SK-N-SH treated with all-trans-retinoic acid at 6 μM for 48 hours (cell line): ENCODE data around the gene FTH1.
"Not testable (repeated sequence)": the region's sequence is repeated elsewhere in the genome, so short reads cannot be mapped to it uniquely, and the experiment has no call there.

Experiments
- ATAC-seq: fragments of 200-7000 bp; cut with Tn5 transposase; 3 replicates; pipeline ENCODE4 v1.9.1; 2020; ENCODE audit warnings: mild to moderate bottlenecking, moderate library complexity
- BACH2 ChIP-seq: fragments of 250-450 bp; sonication (Bioruptor Pico); IDR thresholded peaks from 2 replicates; pipeline ENCODE4 v1.9.0; 2021; ENCODE audit warnings: mild to moderate bottlenecking, borderline replicate concordance
- CREB5 ChIP-seq: fragments of 250-450 bp; sonication (Bioruptor Pico); IDR thresholded peaks from 2 replicates; pipeline ENCODE4 v1.5.1; 2020; ENCODE audit warnings: low read depth, mild to moderate bottlenecking, moderate library complexity
- CSDC2 ChIP-seq: fragments of 250-450 bp; sonication (Bioruptor Pico); IDR thresholded peaks from 2 replicates; pipeline ENCODE4 v1.5.0; 2020; ENCODE audit warnings: mild to moderate bottlenecking, moderate library complexity
- CSRNP3 ChIP-seq: fragments of 250-450 bp; sonication (Bioruptor Pico); IDR thresholded peaks from 2 replicates; pipeline ENCODE4 v1.5.1; 2021; ENCODE audit warnings: mild to moderate bottlenecking, moderate library complexity
- GLIS3 ChIP-seq: fragments of 250-450 bp; sonication (Bioruptor Pico); IDR thresholded peaks from 2 replicates; pipeline ENCODE4 v1.5.0; 2020; ENCODE audit warnings: mild to moderate bottlenecking, moderate library complexity
- ISL1 ChIP-seq: fragments of 250-450 bp; sonication (Bioruptor Pico); IDR thresholded peaks from 2 replicates; pipeline ENCODE4 v2.1.2; 2022; ENCODE audit warnings: mild to moderate bottlenecking, moderate library complexity
- OSR1 ChIP-seq: fragments of 250-450 bp; sonication (Bioruptor Pico); IDR thresholded peaks from 2 replicates; pipeline ENCODE4 v1.8.0; 2022; ENCODE audit warnings: moderate library complexity, mild to moderate bottlenecking, inconsistent platforms
- PATZ1 ChIP-seq: fragments of 250-450 bp; sonication (Bioruptor Pico); IDR thresholded peaks from 2 replicates; pipeline ENCODE4 v1.8.0; 2020; ENCODE audit warnings: mild to moderate bottlenecking, moderate library complexity, borderline replicate concordance
- POU6F1 ChIP-seq: fragments of 250-450 bp; sonication (Bioruptor Pico); IDR thresholded peaks from 2 replicates; pipeline ENCODE4 v1.8.0; 2021; ENCODE audit warnings: low read depth, mild to moderate bottlenecking, moderate library complexity, borderline replicate concordance
- PPARA ChIP-seq: fragments of 250-450 bp; sonication (Bioruptor Pico); IDR thresholded peaks from 2 replicates; pipeline ENCODE4 v1.5.0; 2020; ENCODE audit warnings: mild to moderate bottlenecking, borderline replicate concordance
- RARB ChIP-seq: fragments of 250-450 bp; sonication (Bioruptor Pico); IDR thresholded peaks from 2 replicates; pipeline ENCODE4 v1.8.0; 2021; ENCODE audit warnings: mild to moderate bottlenecking, moderate library complexity
- TCF4 ChIP-seq: fragments of 250-450 bp; sonication (Bioruptor Pico); IDR thresholded peaks from 2 replicates; pipeline ENCODE4 v1.8.0; 2021; ENCODE audit warnings: mild to moderate bottlenecking, moderate library complexity, borderline replicate concordance
- TOX ChIP-seq: fragments of 250-450 bp; sonication (Bioruptor Pico); IDR thresholded peaks from 2 replicates; pipeline ENCODE4 v1.8.0; 2021; ENCODE audit warnings: mild to moderate bottlenecking, moderate library complexity, borderline replicate concordance
- TSHZ2 ChIP-seq: fragments of 250-450 bp; sonication (Bioruptor Pico); IDR thresholded peaks from 2 replicates; pipeline ENCODE4 v1.5.0; 2020; ENCODE audit warnings: mild to moderate bottlenecking, moderate library complexity
- ZC3H10 ChIP-seq: fragments of 250-450 bp; sonication (Bioruptor Pico); IDR thresholded peaks from 2 replicates; pipeline ENCODE4 v1.5.1; 2021; ENCODE audit warnings: mild to moderate bottlenecking, moderate library complexity
- ZFP3 ChIP-seq: fragments of 250-450 bp; sonication (Bioruptor Pico); IDR thresholded peaks from 2 replicates; pipeline ENCODE4 v1.5.0; 2020; ENCODE audit warnings: mild to moderate bottlenecking, moderate library complexity
- ZNF70 ChIP-seq: fragments of 450-650 bp; formaldehyde crosslinking; IDR thresholded peaks from 2 replicates; pipeline ENCODE4 v1.5.0; 2020; ENCODE audit warnings: mild to moderate bottlenecking, moderate library complexity

FTH1 gene

GRCh38 chr11:61969391-61969758 lies 1.9 kb upstream of the FTH1 start:
- no peak for TF ChIP-seq BACH2 (CRISPR knock-in tag)
- no peak for TF ChIP-seq TCF4
- TF ChIP-seq GLIS3 (CRISPR knock-in tag) = no peak
- no peak for ATAC-seq

- no peak for ATAC-seq
- TF ChIP-seq BACH2 (CRISPR knock-in tag) = no peak
- no peak for TF ChIP-seq PPARA (CRISPR knock-in tag)
- TF ChIP-seq CREB5 (CRISPR knock-in tag) = no peak
- no peak for TF ChIP-seq ZC3H10 (CRISPR knock-in tag)
- TF ChIP-seq TSHZ2 = no peak
- no peak for TF ChIP-seq TOX (CRISPR knock-in tag)
Observed at GRCh38 chr11:61968758-61969390, 1.4 kb upstream of the FTH1 start.

- TF ChIP-seq PATZ1 = no peak
- TF ChIP-seq ZFP3 = peak; percentile 47; the same call in 1 of the 2 replicates
- ATAC-seq = peak; percentile 9
Observed at GRCh38 chr11:61967924-61968757, 707 bp upstream of the FTH1 start.

- no peak for ATAC-seq
- no peak for TF ChIP-seq TCF4
- no peak for TF ChIP-seq TOX (CRISPR knock-in tag)
- TF ChIP-seq ZNF70 = no peak
- TF ChIP-seq CSRNP3 (CRISPR knock-in tag) = no peak
- TF ChIP-seq ZC3H10 (CRISPR knock-in tag) = no peak
- no peak for TF ChIP-seq CSDC2 (CRISPR knock-in tag)
- TF ChIP-seq POU6F1 (CRISPR knock-in tag) = no peak
- no peak for TF ChIP-seq ISL1
- TF ChIP-seq OSR1 (CRISPR knock-in tag) = no peak
- no peak for TF ChIP-seq RARB
- no peak for TF ChIP-seq GLIS3 (CRISPR knock-in tag)
Observed at GRCh38 chr11:61966734-61967115, 709 bp downstream of the FTH1 start.

- ATAC-seq = not testable (repeated sequence)
Observed at GRCh38 chr11:61964666-61965271, 2.7 kb downstream of the FTH1 start.
